Panc1 (cell line): ENCODE results near the gene DHRS4.

Source experiments
- CTCF ChIP-seq: fragments of 450-650 bp; IDR thresholded peaks from 2 replicates; pipeline ENCODE4 v1.5.1; 2017; ENCODE audit warnings: mild to moderate bottlenecking
- POLR2AphosphoS5 ChIP-seq: IDR thresholded peaks from 2 replicates; pipeline ENCODE4 v1.6.1; 2012; ENCODE audit warnings: mild to moderate bottlenecking, low read depth, low read length, moderate library complexity
- SIN3A ChIP-seq: IDR thresholded peaks from 2 replicates; pipeline ENCODE4 v1.6.1; 2012; ENCODE audit warnings: low read depth, mild to moderate bottlenecking, low read length, moderate library complexity, borderline replicate concordance; ENCODE audit not compliant: insufficient read depth
- TCF7L2 ChIP-seq: IDR thresholded peaks from 2 replicates; pipeline ENCODE4 v1.6.1; 2011; ENCODE audit warnings: mild to moderate bottlenecking, low read depth, low read length, inconsistent platforms
- TF ChIP-seq, protein P1 (sequence below), 2 experiments: IDR thresholded peaks; 2 replicates each; pipeline ENCODE4 v1.6.1; 2011 to 2012; ENCODE audit warnings: low read depth in 2 of 2, control low read depth in 1 of 2, low read length in 1 of 2, mild to moderate bottlenecking in 1 of 2, moderate library complexity in 1 of 2; ENCODE audit not compliant: insufficient read depth in 1 of 2

GRCh38 chr14:23910101-23910875 lies 43.3 kb upstream of the DHRS4 start:
- TF ChIP-seq CTCF (peak; percentile 82), POLR2AphosphoS5 (no peak), SIN3A (no peak), TCF7L2 (no peak)
- TF ChIP-seq, protein P1, sequence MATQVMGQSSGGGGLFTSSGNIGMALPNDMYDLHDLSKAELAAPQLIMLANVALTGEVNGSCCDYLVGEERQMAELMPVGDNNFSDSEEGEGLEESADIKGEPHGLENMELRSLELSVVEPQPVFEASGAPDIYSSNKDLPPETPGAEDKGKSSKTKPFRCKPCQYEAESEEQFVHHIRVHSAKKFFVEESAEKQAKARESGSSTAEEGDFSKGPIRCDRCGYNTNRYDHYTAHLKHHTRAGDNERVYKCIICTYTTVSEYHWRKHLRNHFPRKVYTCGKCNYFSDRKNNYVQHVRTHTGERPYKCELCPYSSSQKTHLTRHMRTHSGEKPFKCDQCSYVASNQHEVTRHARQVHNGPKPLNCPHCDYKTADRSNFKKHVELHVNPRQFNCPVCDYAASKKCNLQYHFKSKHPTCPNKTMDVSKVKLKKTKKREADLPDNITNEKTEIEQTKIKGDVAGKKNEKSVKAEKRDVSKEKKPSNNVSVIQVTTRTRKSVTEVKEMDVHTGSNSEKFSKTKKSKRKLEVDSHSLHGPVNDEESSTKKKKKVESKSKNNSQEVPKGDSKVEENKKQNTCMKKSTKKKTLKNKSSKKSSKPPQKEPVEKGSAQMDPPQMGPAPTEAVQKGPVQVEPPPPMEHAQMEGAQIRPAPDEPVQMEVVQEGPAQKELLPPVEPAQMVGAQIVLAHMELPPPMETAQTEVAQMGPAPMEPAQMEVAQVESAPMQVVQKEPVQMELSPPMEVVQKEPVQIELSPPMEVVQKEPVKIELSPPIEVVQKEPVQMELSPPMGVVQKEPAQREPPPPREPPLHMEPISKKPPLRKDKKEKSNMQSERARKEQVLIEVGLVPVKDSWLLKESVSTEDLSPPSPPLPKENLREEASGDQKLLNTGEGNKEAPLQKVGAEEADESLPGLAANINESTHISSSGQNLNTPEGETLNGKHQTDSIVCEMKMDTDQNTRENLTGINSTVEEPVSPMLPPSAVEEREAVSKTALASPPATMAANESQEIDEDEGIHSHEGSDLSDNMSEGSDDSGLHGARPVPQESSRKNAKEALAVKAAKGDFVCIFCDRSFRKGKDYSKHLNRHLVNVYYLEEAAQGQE (IDR thresholded peaks at IDR 0.05; ENCODE audit: insufficient read depth in 1 of 2, low read depth in 2 of 2, low read length in 1 of 2) = no peak
